Measurements from ENCODE around the gene ARHGEF25.

Gene ARHGEF25

DNA sequence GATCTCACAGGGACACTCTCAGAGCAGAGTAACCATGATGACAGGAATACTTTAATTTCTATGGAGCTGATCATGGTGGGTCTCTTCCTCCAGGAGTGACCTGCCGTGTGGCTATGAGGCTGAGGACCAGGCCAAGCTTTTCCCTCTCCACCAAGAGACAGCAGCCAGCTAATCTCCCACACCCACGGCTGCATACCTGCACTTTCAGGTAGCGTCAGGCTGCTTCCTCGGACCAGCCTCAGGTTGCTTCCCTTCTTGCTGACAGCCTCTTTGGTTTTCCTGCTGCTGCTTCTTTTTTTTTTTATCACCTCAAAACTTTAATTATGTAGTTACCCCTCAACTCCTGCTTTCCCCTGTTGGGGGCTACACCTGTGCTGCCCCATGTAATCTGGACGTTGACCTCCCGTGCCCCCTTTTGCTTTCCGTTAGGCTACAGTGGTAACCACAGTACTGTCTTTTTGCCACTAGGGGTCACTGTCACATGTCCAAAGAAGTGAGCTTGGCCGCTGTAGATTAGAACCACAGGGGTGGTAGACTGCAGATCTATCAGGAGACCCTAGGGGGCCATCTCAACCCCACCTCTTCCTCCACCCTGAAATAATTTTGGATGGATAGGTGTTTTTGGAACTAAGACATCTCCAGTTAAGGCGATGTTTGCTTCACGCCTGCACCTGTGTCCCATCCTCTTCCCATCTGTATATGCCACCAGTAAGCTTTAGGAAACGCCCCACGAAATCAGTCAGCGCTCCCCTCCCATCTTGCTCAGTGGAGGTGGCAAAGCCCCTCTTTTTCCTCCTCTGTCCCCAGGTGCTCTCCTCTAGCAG is 28.0 kb upstream of the ARHGEF25 start (continued):
- TF ChIP-seq, protein P1, sequence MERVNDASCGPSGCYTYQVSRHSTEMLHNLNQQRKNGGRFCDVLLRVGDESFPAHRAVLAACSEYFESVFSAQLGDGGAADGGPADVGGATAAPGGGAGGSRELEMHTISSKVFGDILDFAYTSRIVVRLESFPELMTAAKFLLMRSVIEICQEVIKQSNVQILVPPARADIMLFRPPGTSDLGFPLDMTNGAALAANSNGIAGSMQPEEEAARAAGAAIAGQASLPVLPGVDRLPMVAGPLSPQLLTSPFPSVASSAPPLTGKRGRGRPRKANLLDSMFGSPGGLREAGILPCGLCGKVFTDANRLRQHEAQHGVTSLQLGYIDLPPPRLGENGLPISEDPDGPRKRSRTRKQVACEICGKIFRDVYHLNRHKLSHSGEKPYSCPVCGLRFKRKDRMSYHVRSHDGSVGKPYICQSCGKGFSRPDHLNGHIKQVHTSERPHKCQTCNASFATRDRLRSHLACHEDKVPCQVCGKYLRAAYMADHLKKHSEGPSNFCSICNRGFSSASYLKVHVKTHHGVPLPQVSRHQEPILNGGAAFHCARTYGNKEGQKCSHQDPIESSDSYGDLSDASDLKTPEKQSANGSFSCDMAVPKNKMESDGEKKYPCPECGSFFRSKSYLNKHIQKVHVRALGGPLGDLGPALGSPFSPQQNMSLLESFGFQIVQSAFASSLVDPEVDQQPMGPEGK (tag by site-specific recombination; IDR thresholded peaks at IDR 0.05): 0 out of 2 replicates have a peak, but pooled peaks have one; percentile 17
- TF ChIP-seq ZNF561 (tag by site-specific recombination; IDR thresholded peaks at IDR 0.05; ENCODE audit: borderline replicate concordance) (0 out of 2 replicates have a peak, but pooled peaks have one; percentile 38), ZSCAN30 (tag by site-specific recombination; IDR thresholded peaks at IDR 0.05) (peak; percentile 83), ZIC2 (tag by site-specific recombination; IDR thresholded peaks at IDR 0.05) (peak; percentile 17; the same call in 1 of the 2 replicates), ZNF530 (tag by site-specific recombination; IDR thresholded peaks at IDR 0.05; ENCODE audit: low read depth) (no peak), ZNF2 (tag by site-specific recombination; IDR thresholded peaks at IDR 0.05) (0 out of 2 replicates have a peak, but pooled peaks have one; percentile 37), ZNF660 (tag by site-specific recombination; IDR thresholded peaks at IDR 0.05) (peak; percentile 76), ZEB2 (tag by site-specific recombination; IDR thresholded peaks at IDR 0.05) (peak; percentile 44), GLI2 (tag by site-specific recombination; IDR thresholded peaks at IDR 0.05; ENCODE audit: borderline replicate concordance, low read depth) (no peak), CTCF (tag by site-specific recombination; IDR thresholded peaks at IDR 0.05) (peak; percentile 94), ZFP41 (tag by site-specific recombination; IDR thresholded peaks at IDR 0.05; ENCODE audit: borderline replicate concordance) (no peak)
- TF ChIP-seq, protein P2, sequence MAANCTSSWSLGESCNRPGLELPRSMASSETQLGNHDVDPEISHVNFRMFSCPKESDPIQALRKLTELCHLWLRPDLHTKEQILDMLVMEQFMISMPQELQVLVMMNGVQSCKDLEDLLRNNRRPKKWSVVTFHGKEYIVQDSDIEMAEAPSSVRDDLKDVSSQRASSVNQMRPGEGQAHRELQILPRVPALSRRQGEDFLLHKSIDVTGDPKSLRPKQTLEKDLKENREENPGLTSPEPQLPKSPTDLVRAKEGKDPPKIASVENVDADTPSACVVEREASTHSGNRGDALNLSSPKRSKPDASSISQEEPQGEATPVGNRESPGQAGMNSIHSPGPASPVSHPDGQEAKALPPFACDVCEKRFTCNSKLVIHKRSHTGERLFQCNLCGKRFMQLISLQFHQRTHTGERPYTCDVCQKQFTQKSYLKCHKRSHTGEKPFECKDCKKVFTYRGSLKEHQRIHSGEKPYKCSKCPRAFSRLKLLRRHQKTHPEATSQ (tag by site-specific recombination; IDR thresholded peaks at IDR 0.05): no peak

DNA sequence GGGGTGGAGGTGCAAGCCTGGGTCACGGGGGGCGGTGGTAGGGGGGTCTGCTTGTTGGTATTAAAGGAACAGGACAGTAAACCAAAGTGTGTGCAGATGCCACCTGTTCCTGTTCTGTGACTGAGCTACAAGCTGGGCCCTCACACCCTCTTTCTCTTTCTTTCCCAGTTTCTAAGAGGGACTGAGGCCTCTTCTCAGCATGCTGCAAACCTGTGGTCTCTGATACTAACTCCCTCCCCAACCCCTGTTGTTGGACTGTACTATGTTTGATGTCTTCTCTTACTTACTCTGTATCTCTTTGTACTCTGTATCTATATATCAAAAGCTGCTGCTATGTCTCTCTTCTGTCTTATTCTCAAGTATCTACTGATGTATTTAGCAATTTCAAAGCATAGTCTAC is 27.2 kb upstream of the ARHGEF25 start:
- H3K27ac ChIP-seq (ENCODE audit: extremely low read depth, low read depth, low read length): no peak overlapping the region
- no peaks in the 10 kb centered on the region for H3K9me3 ChIP-seq (ENCODE audit: control insufficient read depth, insufficient read depth, low read depth, low read length)
- no peak overlapping the region for H3K4me3 ChIP-seq (ENCODE audit: low read depth, low read length)
- no peaks in the 10 kb centered on the region for H3K4me1 ChIP-seq (ENCODE audit: control insufficient read depth, insufficient read depth, low read length)
- peaks cover 0 to 29% of the 10 kb centered on the region in 2 experiments; a peak in 2 of 3 replicates for H3K36me3 ChIP-seq (ENCODE audit: control insufficient read depth in 2 of 2, insufficient read depth in 1 of 2, low read length in 2 of 2)
- ChIA-PET CTCF (interaction anchor here (0.7 to 6.6 kb wide), 32 partner anchors 9 to 158 kb away, joined by 3 to 113 read pairs (median 7); partner anchors contain the start of genes ARHGEF25, B4GALNT1 and DCTN2), POLR2A (interaction anchor here (1.2 to 1.5 kb wide), 2 partner anchors 27 to 49 kb away, joined by 3 read pairs; partner anchors contain the start of genes ARHGEF25 and B4GALNT1)
- TF ChIP-seq KLF9 (tag by site-specific recombination; IDR thresholded peaks at IDR 0.05; ENCODE audit: low read depth) (no peak), SP3 (tag by site-specific recombination; IDR thresholded peaks at IDR 0.05) (no peak), ZNF341 (tag by site-specific recombination; IDR thresholded peaks at IDR 0.05; ENCODE audit: low read depth) (no peak), ZNF621 (tag by site-specific recombination; IDR thresholded peaks at IDR 0.05) (no peak), ZFHX2 (tag by site-specific recombination; conservative IDR thresholded peaks at IDR 0.05) (no peak), ZNF10 (tag by site-specific recombination; IDR thresholded peaks at IDR 0.05) (no peak), KLF1 (tag by site-specific recombination; IDR thresholded peaks at IDR 0.05) (no peak), FEZF1 (tag by site-specific recombination; IDR thresholded peaks at IDR 0.05) (no peak), ZNF266 (tag by site-specific recombination; IDR thresholded peaks at IDR 0.05; ENCODE audit: low read depth) (no peak), KLF8 (tag by site-specific recombination; IDR thresholded peaks at IDR 0.05) (no peak), ZNF214 (tag by site-specific recombination; IDR thresholded peaks at IDR 0.05; ENCODE audit: borderline replicate concordance) (no peak), ZNF362 (tag by site-specific recombination; IDR thresholded peaks at IDR 0.05) (no peak), ZNF792 (tag by site-specific recombination; IDR thresholded peaks at IDR 0.05) (no peak), REST (tag by site-specific recombination; IDR thresholded peaks at IDR 0.05) (no peak), ZBTB7A (tag by site-specific recombination; IDR thresholded peaks at IDR 0.05; ENCODE audit: low read depth) (no peak)

Measured in HEK293 (cell line).